ENCODE measurements around the gene ANKRD23.
"Not testable (repeated sequence)": the region's sequence is repeated elsewhere in the genome, so short reads cannot be mapped to it uniquely, and the experiment has no call there.

Gene ANKRD23

GRCh38 chr2:96843538-96844268 is at the start of gene ANKRD23:
TSS of gene ANKRD23 (minus strand) at chr2:96844021. CDS start at chr2:96843992, 29 bp downstream.
- DNase-seq (ENCODE audit: low read depth), result no peak

DNA sequence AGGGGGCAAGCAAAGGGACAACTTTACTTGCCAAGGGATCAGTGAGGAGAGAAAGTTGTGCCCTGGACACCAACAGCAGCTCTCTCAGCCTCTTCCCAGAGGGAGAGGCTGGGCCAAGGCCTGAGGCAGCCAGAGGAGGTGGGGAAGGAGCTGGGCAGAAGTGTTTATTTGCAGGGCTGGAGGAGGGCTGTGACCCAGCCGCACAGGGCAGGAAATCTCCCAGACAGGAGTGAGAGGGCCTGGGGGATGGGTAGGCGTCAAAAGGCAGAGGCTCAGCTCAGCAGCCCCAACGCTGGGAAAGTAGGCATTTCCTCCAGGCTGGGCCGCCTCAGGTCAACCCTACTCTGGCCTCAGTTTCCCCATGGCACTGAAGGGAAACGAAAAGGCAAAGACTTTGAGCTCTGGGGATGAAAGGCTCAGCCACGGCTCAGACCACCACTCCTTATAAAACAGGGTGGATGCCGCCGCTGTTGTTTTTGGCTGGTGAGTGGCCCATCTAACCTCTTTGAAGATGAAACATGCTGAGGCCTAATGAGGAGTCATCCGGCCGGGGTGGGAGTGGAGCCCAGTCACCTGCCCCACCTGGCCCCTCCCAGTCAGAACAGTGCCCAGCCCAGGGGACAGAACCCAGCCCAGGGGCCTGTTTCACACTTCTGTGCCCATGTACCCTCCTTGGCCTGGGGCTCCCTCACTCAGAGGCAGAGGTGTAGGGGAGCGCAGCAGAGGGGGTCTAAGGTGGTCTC is 47.9 kb upstream of the ANKRD23 start:
- peak; percentile 31 for DNase-seq (ENCODE audit: low read depth)

DNA sequence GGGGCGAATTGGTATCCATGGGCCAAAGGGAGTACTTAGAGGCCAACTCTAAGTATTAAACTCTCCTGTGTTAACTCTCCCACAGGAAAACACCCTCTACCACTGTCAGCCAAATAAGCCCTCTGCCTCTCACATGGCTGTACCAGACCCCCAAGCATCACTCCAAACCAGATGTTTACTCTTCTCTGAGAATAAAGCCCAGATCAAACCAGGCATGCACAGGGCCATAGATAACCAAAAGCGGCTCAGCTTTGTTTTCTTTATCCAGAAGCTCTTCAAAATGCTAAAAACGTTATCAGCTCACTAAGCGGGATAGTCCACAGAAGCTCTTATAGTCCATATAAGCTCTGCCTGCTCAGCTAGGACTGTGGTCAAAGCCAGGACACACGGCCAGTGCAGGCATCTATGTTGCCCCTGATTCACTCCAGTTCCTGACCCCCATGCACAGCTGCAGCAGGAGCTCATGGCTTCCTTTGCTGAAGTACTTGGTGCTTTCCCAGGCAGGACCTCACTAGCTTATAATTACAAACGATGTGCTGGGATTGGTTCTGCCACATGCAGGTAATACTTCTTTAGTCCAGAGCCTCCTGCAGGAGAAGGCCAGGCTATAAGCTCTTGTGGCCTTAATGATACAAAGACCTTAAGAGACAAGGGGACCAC is 47.0 kb upstream of the ANKRD23 start:
- no peak for DNase-seq (ENCODE audit: low read depth)

- DNase-seq (ENCODE audit: low read depth), result no peak
These were observed 46.4 kb upstream of the ANKRD23 start for GRCh38 chr2:96890252-96890651.

DNA sequence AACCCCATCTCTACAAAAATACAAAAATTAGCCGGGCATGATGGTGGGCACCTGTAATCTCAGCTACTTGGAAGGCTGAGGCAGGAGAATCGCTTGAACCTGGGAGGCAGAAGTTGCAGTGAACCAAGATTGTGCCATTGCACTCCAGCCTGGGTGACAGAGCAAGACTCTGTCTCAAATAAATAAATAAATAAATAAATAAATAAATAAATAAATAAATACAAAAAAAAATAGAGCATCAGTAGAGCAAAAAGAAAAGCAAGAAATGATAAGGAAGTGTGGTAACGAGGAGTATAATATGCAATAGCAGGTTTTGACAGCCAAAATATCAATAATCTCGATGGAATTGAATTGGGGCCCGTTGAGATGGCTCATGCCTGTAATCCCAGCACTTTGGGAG is 45.7 kb upstream of the ANKRD23 start:
- not testable (repeated sequence) for DNase-seq (ENCODE audit: low read depth)

GRCh38 chr2:96888072-96889011 is 44.5 kb upstream of the ANKRD23 start:
- DNase-seq (ENCODE audit: low read depth), result no peak

DNA sequence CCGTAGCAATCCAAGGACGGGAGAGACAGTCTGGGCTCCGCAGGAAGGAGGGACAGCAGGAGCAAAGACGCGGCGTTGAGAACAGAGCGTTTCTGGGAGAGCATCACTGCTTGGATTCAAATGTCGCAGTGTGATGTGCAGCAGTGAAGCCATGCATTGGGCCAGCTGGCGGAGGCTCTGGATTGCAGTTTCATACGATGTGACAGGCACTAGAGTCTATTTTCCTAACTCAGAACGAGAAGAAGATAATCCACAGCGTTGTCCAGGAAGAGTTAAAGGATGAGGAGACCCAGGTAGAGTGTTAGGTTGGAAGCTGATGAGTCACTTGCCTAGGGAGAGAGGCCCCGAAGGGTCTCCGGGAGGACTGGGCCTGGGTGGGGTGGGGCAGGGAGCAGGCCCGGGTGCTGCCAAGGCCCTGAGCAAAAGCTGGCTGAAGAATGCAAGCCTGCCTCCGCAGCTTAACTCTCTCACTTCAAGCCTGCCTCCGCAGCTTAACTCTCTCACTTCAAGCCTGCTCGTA is 43.7 kb upstream of the ANKRD23 start:
- DNase-seq (ENCODE audit: low read depth), result no peak

DNA sequence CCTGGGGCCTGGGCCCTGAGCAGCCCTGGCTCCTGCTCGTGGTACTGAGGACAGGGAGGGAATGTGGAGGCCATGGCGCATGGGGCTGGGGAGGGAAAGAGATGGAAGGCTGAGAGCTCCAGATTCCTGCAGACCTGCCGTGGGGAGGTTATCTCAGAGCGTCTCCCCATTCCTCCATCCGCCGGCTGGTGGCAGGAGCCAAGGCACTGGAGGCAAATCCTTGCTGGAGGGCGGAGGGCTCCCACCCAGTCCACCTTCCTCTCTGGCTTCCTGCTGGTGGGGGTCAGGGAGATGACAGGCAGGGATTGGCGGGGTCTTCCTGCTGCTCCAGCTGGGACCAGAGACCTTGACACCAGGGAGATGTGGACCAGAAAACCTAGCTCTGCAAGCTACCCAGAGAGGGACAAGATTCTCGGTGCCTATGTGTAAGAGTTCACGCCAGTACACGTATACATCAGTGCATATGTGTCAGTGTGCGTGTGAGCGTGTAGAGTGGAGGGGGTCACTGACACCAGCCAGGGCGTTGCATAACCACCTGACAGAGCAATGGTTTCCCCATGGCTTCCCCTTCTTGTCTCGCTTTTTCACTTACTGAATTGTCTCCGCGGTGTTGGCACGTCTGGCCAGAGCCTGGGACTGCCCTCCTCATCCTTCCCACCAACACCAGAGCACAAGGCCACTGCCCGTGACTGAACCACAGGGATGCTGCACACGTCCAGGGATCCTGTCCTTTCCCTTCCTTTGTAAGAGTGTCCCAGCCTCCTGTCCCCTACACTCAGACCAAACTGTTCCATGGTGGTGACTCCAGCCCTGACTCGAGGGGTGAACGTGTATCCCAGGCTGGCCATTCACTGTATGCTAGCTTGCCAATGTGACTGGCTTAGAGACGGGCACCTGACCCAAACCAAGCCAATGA is 41.9 kb upstream of the ANKRD23 start:
- DNase-seq (ENCODE audit: low read depth), result no peak

DNA sequence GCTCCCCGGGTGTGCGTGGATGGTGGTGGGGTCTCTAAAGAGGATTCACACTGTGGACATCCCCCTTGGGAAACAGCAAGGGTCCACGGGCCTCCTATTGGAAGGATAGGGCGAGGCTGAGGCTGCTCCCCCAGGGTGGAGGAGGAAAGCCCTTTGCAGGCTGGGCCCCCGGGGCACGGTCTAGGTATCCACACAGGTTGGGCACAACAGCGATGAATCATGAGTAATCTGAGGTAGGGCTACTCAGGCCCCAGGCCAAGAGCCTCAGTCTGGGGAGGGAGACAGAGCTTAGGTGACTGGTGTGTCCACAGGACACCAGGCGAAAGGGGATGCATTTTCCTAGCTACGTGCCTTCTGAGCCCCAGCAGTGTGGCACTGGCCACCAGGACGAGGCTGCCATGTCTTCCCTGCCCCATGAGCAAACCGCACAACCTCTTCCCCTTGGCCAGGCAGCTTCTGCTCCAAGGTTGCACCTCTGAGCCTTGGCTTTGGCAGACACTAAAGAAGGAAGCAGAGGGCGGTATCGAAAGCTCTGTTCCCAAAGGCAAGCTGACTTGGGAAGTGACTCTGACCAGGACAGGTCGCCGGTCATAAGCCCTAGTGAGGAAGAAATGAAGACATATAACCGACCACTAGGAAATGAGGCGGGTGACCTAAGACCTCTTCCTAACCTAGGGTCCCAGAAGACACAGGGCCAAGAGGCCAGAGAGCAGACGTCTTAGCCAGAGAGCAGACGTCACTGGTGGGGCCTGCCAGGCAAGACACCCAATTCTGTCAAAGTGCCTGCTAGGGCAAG is 40.7 kb upstream of the ANKRD23 start:
- DNase-seq (ENCODE audit: low read depth), result no peak

DNA sequence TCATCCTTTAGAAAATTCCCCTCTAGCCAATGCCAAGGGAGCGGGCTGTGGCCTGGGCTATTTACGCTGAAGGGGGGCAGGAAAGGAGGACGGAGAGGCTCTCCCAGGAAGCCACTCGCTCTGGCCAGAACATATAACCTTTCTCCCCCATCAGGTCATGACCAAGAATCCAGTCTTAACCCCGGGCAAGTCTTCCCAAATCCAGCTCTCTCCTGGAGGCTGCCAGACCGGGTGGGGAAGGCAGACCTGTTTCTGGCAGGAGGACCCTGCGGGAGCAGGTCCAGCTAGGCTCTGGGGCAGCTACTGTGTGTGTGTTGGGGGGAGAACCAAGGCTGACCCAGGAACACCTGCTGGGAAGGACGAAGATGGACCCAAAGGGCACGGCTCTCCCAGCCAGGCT is 39.5 kb upstream of the ANKRD23 start:
- no peak for DNase-seq (ENCODE audit: low read depth)

DNA sequence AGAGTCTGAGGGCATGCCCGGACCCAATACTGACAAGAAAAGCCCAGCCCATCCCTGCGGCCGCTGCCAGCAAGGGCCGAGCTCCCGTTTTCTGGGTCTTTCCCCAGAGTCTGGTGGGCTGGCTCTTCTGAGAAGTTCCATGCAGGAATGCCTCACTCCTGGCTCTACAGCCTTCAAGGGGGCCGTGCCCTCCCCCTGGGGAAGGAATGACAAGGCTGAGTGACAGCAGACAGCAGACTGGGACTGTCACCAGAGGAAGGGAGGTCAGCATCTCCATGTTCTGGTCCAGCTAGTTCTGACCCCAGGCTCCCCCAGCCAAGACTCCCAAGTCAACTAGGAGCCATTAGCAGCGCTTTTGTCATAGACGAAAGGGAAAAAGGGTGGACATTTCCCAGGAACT is 39.1 kb upstream of the ANKRD23 start:
- no peak for DNase-seq (ENCODE audit: low read depth)

DNA sequence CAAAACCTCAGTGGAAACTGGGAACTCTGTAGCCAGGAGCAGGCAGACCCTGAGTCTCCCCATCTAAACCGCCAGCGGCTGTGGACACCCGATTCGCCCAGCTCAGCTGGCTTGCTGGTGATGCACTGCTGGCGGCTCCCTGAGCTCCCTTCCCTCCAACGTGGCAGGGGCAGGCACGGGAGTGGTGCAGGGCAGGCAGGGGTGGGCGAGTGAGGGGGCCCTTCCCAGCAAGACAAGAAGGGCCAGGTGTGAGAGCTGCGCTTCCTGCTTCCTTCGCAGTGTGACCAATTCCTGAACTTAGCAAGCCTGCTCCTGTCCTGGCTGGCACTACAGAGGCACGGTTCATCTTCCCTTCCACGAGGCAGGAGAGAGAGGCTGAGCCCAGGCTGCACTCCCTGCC is 38.4 kb upstream of the ANKRD23 start:
- no peak for DNase-seq (ENCODE audit: low read depth)

GRCh38 chr2:96881349-96882195 is 37.8 kb upstream of the ANKRD23 start:
- no peak for DNase-seq (ENCODE audit: low read depth)

DNA sequence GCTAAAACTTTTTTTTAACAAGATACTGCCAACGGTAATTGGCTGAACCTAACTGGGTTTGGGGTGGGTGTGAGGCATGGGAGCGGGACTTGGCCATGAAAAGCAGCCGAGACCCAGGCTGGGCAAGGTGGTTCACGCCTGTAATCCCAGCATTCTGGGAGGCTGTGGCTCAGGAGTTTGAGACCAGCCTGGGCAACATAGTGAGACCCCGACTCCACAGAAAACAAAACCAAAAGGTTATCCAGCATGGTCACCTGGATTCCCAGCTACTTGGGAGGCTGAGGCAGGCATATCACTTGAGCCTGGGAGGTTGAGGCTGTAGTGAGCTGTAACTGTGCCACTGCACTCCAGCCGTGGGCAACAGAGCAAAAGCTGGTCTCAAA is 37.1 kb upstream of the ANKRD23 start:
- no peak for DNase-seq (ENCODE audit: low read depth)

DNA sequence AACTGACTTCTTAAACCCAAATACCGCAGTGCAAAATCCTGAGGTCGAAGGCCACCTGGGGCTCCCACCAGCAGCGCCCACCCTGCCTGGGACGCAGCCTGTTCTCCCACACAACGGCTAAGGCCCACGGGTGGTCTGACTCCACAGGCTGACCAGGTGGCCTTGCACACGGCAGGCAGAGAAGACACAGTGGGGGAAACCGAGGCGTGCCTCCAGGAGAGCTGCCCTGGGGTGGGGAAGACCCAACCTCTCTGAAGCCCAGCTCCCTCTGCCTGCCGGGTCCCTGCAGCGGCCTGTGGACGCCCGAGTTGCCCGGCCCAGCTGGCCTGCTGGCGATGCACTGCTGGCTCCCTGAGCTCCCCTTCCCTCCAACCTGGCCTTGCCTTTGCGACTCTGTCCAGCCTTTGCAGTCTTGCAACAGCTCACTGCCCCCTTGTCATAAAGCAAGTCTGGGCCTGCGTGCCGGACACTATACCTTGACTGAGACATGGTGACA is 35.8 kb upstream of the ANKRD23 start:
- no peak for DNase-seq (ENCODE audit: low read depth)

GRCh38 chr2:96878796-96879544 is 35.1 kb upstream of the ANKRD23 start:
- no peak for DNase-seq (ENCODE audit: low read depth)

- no peak for DNase-seq (ENCODE audit: low read depth)
These were observed 34.4 kb upstream of the ANKRD23 start for GRCh38 chr2:96878171-96878570.

- no peak for DNase-seq (ENCODE audit: low read depth)
These were observed 33.8 kb upstream of the ANKRD23 start for GRCh38 chr2:96877631-96878092.
